ENCODE results near the gene NEK10. TPM values are rescaled to one million over a fixed set of nuclear protein-coding genes. Genes with fewer than 3 reads are reported as not detected.

NEK10 gene
- total and polyA plus RNA-seq, 2 donors (not counting 1 experiment from before 2014, with no cell fraction given): 0.49 to 0.55 TPM

DNA sequence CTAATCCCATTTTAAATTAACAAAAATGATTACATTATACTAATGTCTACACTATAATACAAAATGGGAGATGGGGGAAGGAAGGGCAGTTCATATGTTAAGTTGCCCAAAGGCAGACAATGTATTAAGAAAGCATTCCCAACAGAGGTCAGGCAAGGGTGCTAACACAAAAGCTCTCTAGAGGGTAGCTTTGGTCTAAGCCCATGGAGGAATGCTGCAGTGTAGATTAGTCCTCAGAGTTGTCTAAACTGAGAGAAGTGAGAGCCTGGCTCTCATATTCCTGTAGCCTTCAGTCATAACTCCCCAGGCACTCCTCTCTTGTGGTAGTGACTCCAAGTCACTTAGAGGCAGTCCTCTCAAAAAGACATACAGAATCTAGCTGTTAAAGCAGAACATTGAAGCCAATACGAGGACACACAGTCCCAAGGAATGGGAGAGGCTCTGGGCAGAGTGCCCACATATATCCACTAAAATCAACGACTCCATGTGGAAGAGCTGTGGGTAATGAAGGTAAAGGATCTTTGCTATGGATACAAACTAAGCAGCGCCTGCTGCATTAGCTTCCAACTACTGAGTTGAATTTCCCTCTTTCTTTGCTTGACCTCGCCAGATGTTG lies 14.5 kb downstream of the NEK10 start:
- DNase-seq: no peak
- Histone ChIP-seq H3K9ac (ENCODE audit: low read length) (no peak overlapping the region), H3K4me1 (ENCODE audit: control insufficient read depth in 2 of 2, insufficient read depth in 2 of 2, low read length in 2 of 2) (peaks cover 10 to 17% of the 10 kb centered on the region in 2 donors), H3K27me3 (replicated peaks in 1 of 4; ENCODE audit: control extremely low read depth in 1 of 4, control insufficient read depth in 3 of 4, insufficient read depth in 4 of 4, low read length in 3 of 4) (no peaks in the 10 kb centered on the region), H3K36me3 (replicated peaks in 1 of 2; ENCODE audit: control extremely low read depth in 1 of 2, control insufficient read depth in 1 of 2, extremely low read depth in 1 of 2, insufficient read depth in 2 of 2, low read length in 1 of 2) (no peaks in the 10 kb centered on the region), H3K79me2 (ENCODE audit: control insufficient read depth, insufficient read depth, low read length) (no peaks in the 10 kb centered on the region), H3K4me2 (replicated peaks; ENCODE audit: low read depth, low read length, poor library complexity, severe bottlenecking) (no peak overlapping the region), H3K27ac (ENCODE audit: low read length in 2 of 2) (no peak overlapping the region), H4K20me1 (ENCODE audit: control insufficient read depth, insufficient read depth, low read length, poor library complexity, severe bottlenecking) (no peaks in the 10 kb centered on the region), H2AFZ (ENCODE audit: insufficient read depth, low read depth, low read length, poor library complexity, severe bottlenecking) (no peak overlapping the region), H3K9me3 (ENCODE audit: control extremely low read depth in 1 of 3, control insufficient read depth in 2 of 3, insufficient read depth in 1 of 3, low read length in 2 of 3) (no peaks in the 10 kb centered on the region), H3K4me3 (ENCODE audit: control extremely low read depth in 1 of 5, extremely low read depth in 1 of 5, insufficient read depth in 1 of 5, low read depth in 2 of 5, low read length in 4 of 5) (no peak overlapping the region)
- TF ChIP-seq, protein P1, sequence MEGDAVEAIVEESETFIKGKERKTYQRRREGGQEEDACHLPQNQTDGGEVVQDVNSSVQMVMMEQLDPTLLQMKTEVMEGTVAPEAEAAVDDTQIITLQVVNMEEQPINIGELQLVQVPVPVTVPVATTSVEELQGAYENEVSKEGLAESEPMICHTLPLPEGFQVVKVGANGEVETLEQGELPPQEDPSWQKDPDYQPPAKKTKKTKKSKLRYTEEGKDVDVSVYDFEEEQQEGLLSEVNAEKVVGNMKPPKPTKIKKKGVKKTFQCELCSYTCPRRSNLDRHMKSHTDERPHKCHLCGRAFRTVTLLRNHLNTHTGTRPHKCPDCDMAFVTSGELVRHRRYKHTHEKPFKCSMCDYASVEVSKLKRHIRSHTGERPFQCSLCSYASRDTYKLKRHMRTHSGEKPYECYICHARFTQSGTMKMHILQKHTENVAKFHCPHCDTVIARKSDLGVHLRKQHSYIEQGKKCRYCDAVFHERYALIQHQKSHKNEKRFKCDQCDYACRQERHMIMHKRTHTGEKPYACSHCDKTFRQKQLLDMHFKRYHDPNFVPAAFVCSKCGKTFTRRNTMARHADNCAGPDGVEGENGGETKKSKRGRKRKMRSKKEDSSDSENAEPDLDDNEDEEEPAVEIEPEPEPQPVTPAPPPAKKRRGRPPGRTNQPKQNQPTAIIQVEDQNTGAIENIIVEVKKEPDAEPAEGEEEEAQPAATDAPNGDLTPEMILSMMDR (IDR thresholded peaks at IDR 0.05): no peak
- no peak for TF ChIP-seq EZH2 (IDR thresholded peaks at IDR 0.05; ENCODE audit: borderline replicate concordance, insufficient read depth, low read depth, low read length, poor library complexity, severe bottlenecking)
- Mint-ChIP-seq H3K4me1 (peaks cover 22% of the 10 kb centered on the region), H3K27ac (no peak overlapping the region), H3K9me3 (ENCODE audit: insufficient read depth) (no peaks in the 10 kb centered on the region), H3K27me3 (no peaks in the 10 kb centered on the region), H3K4me3 (no peak overlapping the region)
- intact Hi-C loops (cut with micrococcal nuclease): loop anchor here (5.0 kb wide), 1 partner anchor 303 kb away; no protein-coding TSS in a partner anchor
- no peak for ATAC-seq (ENCODE audit: low read depth)
- WGBS (ENCODE audit: insufficient coverage): 100% methylated on average over 2 of the region's 4 CpGs
- CTCF ChIA-PET: interaction anchor here (0.6 to 2.4 kb wide), 2 partner anchors 63 to 113 kb away, joined by 3 to 11 read pairs; no protein-coding TSS in a partner anchor
- POLR2A ChIA-PET: no interaction called here

DNA sequence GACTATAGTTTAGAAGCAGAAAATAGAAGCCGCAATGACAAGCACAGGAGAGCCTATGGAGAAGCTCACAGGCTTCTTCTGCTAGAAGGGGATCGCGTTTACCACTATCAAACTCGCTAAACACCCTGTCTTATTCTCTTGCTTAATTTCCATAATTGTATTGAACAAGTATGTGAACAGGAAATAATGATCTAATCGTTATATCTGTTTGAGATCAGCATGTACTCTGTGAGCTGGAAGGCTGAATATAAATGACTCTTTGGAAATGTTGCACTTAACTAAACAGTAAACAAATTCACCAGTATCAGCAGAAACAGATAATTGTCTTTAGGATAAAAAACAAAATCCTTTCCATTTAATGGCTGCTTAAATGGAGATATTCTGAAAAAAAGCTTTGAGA lies 15.0 kb downstream of the NEK10 start:
- no peaks in the 10 kb centered on the region for H3K27me3 Mint-ChIP-seq

More for the DNA sequence above, 15.0 kb downstream of the NEK10 start:
- no peak overlapping the region for H2AFZ ChIP-seq (ENCODE audit: insufficient read depth, low read depth, low read length, poor library complexity, severe bottlenecking)
- ChIA-PET CTCF (interaction anchor here (2.4 kb wide), 1 partner anchor 113 kb away, joined by 11 read pairs; no protein-coding TSS in a partner anchor), POLR2A (no interaction called here)
- H3K36me3 ChIP-seq (replicated peaks in 1 of 2; ENCODE audit: control extremely low read depth in 1 of 2, control insufficient read depth in 1 of 2, extremely low read depth in 1 of 2, insufficient read depth in 2 of 2, low read length in 1 of 2): no peaks in the 10 kb centered on the region
- H3K27ac ChIP-seq (ENCODE audit: low read length in 2 of 2): no peak overlapping the region
- no peak overlapping the region for H3K27ac Mint-ChIP-seq
- H3K9me3 Mint-ChIP-seq (ENCODE audit: insufficient read depth): no peaks in the 10 kb centered on the region
- H3K4me1 ChIP-seq (ENCODE audit: control insufficient read depth in 2 of 2, insufficient read depth in 2 of 2, low read length in 2 of 2): peaks cover 10 to 12% of the 10 kb centered on the region in 2 donors
- no peak overlapping the region for H3K4me3 Mint-ChIP-seq
- intact Hi-C loops (cut with micrococcal nuclease): no loop called here
- no peak overlapping the region for H3K4me2 ChIP-seq (replicated peaks; ENCODE audit: low read depth, low read length, poor library complexity, severe bottlenecking)
- H3K79me2 ChIP-seq (ENCODE audit: control insufficient read depth, insufficient read depth, low read length): no peaks in the 10 kb centered on the region
- ATAC-seq (ENCODE audit: low read depth): no peak
- no peak for TF ChIP-seq EZH2 (IDR thresholded peaks at IDR 0.05; ENCODE audit: borderline replicate concordance, insufficient read depth, low read depth, low read length, poor library complexity, severe bottlenecking)
- TF ChIP-seq, protein P1 (IDR thresholded peaks at IDR 0.05): no peak
- H3K4me3 ChIP-seq (ENCODE audit: control extremely low read depth in 1 of 5, extremely low read depth in 1 of 5, insufficient read depth in 1 of 5, low read depth in 2 of 5, low read length in 4 of 5): no peak overlapping the region
- WGBS (ENCODE audit: insufficient coverage): no CpG with 5 or more reads among the region's 5 CpGs
- no peaks in the 10 kb centered on the region for H3K9me3 ChIP-seq (ENCODE audit: control extremely low read depth in 1 of 3, control insufficient read depth in 2 of 3, insufficient read depth in 1 of 3, low read length in 2 of 3)
- H3K27me3 ChIP-seq (replicated peaks in 1 of 4; ENCODE audit: control extremely low read depth in 1 of 4, control insufficient read depth in 3 of 4, insufficient read depth in 4 of 4, low read length in 3 of 4): no peaks in the 10 kb centered on the region
- peaks cover 18% of the 10 kb centered on the region for H3K4me1 Mint-ChIP-seq
- no peaks in the 10 kb centered on the region for H4K20me1 ChIP-seq (ENCODE audit: control insufficient read depth, insufficient read depth, low read length, poor library complexity, severe bottlenecking)
- DNase-seq: no peak
- no peak overlapping the region for H3K9ac ChIP-seq (ENCODE audit: low read length)

Measured in B cell (primary cell).